HG03025 (cell line): ENCODE data around the gene C11orf71.

Source experiments
- ATAC-seq: cut with Tn5 transposase; IDR thresholded peaks from one replicate; pipeline ENCODE4 v1.9.1; 2021; ENCODE audit warnings: mild to moderate bottlenecking, moderate library complexity; ENCODE audit not compliant: unreplicated experiment, low FRiP score

C11orf71 gene

GRCh38 chr11:114400915-114401223 is 558 bp upstream of the C11orf71 start:
- ATAC-seq = no peak

GRCh38 chr11:114399490-114400215 is 658 bp downstream of the C11orf71 start:
- peak; percentile 18 for ATAC-seq

GRCh38 chr11:114398303-114398920 is 1.9 kb downstream of the C11orf71 start:
- ATAC-seq = no peak

GRCh38 chr11:114397349-114397982 is 2.8 kb downstream of the C11orf71 start:
- ATAC-seq = no peak

GRCh38 chr11:114396916-114397315 is 3.4 kb downstream of the C11orf71 start:
- ATAC-seq = no peak

DNA sequence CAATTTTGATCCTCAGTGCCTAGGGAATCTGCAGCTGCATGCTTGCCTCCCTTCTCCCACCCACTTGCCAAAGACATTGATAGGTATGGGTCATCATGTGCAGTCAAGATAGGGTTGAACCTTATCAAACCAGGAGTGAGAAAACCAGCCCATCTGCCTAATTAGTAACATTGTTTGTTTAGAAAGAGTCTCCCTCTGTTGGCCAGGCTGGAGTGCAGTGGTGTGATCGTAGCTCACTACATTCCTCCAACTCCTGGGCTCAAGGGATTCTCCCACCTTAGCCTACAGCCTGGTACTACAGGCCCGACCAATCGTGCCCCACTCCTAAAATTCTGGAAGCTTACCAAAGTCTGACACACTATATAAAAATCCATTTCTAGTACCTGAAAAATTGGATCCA is 4.6 kb downstream of the C11orf71 start:
- no peak for ATAC-seq

DNA sequence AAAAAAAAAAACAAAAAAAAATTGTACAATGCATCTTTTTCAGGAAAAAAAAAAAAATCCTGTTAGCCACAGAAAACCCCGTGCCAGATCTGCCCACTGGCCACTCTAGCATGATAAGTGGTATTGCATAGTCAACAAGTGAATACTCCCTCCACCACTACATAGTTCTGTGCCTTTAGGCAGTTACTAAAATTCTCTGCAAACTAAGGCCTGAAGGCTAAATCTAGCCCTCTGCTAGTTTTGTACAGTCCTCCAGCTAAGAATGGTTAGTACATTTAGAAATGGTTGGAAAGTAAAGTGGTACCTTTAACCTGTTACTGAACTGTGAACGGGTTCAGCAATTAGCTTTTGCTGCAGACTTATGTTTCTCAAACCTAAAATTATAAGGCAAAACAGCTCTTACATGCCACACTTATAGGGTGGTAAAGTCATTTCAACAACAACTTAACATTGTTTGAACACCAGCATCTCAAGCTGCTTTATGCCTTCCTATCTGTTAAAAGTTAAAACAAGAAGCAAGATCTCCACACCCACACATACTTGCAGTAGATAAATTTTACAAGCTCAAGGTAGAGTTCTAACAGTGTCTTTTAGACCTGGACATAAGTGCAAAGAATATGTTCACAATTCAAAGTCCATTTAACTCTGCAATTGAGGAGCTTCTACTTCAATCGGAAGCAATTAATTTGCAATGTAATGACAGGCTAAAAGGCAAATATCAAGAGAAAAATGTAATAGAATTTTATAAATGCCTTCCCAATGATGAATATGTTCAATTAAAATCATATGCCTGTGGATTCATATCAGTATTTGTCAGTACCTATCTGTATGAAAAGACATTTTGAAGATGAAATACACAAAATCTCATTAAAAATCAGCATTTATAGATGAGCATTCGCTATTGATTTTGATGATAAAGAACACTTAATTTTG is 7.3 kb downstream of the C11orf71 start:
- ATAC-seq = no peak

DNA sequence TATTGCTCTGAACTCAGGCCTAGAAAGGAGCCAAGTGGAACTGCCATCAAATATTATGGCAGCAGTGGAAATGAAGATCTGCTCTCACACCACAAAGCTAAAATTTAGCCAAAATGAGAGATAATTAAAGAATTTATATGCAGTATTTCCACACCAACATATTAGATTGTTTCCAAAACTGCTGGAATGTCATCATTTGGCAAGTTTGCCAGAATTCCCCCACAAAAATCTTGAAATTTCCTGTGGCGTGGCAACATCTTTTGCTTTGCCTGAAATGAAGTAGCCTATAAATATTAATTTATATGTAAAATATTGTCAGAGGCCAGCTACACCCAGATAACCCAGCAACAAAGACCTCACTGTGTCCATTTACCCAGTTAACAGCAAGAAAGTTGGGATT is 13.8 kb downstream of the C11orf71 start:
- ATAC-seq = no peak

- no peak for ATAC-seq
Observed at GRCh38 chr11:114386131-114386530, 14.2 kb downstream of the C11orf71 start.

GRCh38 chr11:114384487-114384886 is 15.8 kb downstream of the C11orf71 start:
- no peak for ATAC-seq

DNA sequence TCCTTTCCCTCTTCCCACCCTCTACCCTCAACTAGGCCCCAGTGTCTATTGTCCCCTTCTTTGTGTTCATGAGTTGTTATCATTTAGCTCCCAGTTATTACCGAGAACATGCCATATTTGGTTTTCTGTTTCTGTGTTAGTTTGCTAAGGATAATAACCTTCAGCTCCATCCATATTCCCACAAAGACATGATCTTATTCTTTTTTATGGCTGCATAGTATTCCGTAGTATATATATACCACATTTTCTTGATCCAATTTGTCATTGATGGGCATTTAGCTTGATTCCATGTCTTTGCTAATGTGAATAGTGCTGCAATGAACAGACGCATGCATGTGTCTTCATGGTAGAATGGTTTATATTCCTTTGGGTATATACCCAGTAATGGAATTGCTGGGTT is 17.8 kb downstream of the C11orf71 start:
- no peak for ATAC-seq

GRCh38 chr11:114379394-114380069 is 20.8 kb downstream of the C11orf71 start:
- ATAC-seq = no peak

- no peak for ATAC-seq
Observed at GRCh38 chr11:114377612-114378267, 22.6 kb downstream of the C11orf71 start.

DNA sequence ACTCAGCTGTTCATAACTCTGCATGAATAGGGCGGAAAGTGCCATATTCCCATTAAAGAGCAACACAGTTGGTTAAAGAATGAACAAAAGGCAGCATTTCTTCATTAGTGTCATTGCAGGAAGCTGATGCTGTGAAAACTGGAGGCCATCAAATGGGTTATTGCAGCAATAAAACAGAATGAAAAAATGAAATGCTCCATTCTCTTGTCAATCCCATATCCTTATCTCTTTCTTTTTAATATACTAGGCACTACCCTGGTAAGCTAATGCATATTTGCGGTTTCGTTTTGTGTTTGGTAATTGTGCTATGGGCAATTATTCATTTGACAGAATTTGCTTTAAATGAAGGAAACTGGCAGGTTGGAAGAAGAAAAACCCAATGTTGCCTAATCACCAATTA is 25.3 kb downstream of the C11orf71 start:
- no peak for ATAC-seq

- no peak for ATAC-seq
Observed at GRCh38 chr11:114368918-114369680, 31.2 kb downstream of the C11orf71 start.

DNA sequence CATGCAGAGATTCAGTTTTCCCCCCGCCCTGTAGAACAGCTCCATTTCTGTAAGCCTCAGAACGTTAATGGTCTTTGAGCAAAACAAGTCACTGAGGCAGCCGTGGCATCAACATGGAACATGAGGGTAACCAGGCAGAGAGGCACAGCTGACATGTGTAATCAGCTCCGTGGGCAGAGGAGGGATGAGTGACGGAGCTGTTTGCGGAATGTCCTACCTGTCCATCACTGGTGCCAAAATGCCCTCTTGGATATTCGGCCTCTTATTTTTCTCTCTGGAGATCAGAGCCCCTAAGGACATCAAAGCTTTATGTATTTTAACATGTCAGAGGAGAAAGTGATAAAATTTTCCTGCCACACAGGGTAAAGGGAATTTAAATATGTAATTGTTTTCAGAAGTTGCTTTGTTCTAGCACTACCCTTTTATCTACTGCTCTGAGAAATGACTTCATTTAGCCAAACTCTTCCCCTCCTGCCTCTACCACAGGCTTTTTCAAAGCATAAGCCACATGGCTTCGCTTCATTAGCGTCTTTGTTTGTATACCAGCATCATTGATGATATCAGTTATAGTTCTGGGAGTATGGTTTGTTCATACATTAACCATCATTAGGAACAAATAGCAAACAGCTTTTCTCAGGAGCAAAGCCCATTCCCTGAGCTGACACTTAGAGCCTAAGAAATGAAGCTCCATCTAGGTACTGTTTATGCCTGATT is 32.9 kb downstream of the C11orf71 start:
- no peak for ATAC-seq

- no peak for ATAC-seq
Observed at GRCh38 chr11:114366331-114367243, 33.7 kb downstream of the C11orf71 start.
